SU-DHL-6 (cell line): ENCODE data around the gene SNX25.

Experiments used
- CTCF ChIP-seq: fragments of 200-600 bp; sonication (generic); IDR thresholded peaks from one replicate; pipeline ENCODE4 v1.5.1; 2017; ENCODE audit warnings: antibody characterized with exemption, mild to moderate bottlenecking, low read length, moderate library complexity; ENCODE audit not compliant: insufficient read depth, poor library complexity, severe bottlenecking
- EZH2phosphoT487 ChIP-seq: fragments of 200-600 bp; sonication (generic), shearing (Covaris generic); conservative IDR thresholded peaks from 2 replicates; pipeline ENCODE4 v1.6.1; 2018; ENCODE audit warnings: mild to moderate bottlenecking, antibody characterized with exemption, low read length, moderate library complexity, mixed read lengths

GRCh38 chr4:185182239-185182638, 27.2 kb upstream of the SNX25 start:
- TF ChIP-seq CTCF, result no peak
- no peak for TF ChIP-seq EZH2phosphoT487
